ENCODE data around the gene ADCYAP1R1.

DNA sequence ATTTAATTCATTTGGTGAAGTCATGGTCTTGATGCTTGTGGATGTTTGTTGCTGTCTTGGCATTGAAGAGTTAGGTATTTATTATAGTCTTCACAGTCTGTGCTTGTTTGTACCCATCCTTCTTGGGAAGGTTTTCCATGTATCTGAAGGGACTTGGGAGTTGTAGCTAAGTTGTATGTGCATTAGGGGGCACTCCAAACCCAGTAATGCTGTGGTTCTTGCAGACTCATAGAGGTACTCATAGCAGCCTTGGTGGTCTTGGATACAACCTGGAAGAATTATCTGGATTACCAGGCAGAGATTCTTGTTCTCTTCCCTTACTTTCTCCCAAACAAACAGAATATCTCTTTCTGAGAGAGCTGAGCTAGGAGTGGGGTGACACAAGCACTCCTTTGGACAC is 93.2 kb downstream of the ADCYAP1R1 start:
- TF ChIP-seq, protein P1, sequence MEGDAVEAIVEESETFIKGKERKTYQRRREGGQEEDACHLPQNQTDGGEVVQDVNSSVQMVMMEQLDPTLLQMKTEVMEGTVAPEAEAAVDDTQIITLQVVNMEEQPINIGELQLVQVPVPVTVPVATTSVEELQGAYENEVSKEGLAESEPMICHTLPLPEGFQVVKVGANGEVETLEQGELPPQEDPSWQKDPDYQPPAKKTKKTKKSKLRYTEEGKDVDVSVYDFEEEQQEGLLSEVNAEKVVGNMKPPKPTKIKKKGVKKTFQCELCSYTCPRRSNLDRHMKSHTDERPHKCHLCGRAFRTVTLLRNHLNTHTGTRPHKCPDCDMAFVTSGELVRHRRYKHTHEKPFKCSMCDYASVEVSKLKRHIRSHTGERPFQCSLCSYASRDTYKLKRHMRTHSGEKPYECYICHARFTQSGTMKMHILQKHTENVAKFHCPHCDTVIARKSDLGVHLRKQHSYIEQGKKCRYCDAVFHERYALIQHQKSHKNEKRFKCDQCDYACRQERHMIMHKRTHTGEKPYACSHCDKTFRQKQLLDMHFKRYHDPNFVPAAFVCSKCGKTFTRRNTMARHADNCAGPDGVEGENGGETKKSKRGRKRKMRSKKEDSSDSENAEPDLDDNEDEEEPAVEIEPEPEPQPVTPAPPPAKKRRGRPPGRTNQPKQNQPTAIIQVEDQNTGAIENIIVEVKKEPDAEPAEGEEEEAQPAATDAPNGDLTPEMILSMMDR (conservative IDR thresholded peaks at IDR 0.05; ENCODE audit: low read length) = no peak
- TF ChIP-seq EZH2phosphoT487 (IDR thresholded peaks at IDR 0.05; ENCODE audit: borderline replicate concordance, low read depth, low read length) = no peak

All from OCI-LY7 (cell line).